ENCODE results near the gene FMN1.
A peak's percentile ranks its signal among the peaks of the same experiment; 100 is the strongest.

The FMN1 gene

DNA sequence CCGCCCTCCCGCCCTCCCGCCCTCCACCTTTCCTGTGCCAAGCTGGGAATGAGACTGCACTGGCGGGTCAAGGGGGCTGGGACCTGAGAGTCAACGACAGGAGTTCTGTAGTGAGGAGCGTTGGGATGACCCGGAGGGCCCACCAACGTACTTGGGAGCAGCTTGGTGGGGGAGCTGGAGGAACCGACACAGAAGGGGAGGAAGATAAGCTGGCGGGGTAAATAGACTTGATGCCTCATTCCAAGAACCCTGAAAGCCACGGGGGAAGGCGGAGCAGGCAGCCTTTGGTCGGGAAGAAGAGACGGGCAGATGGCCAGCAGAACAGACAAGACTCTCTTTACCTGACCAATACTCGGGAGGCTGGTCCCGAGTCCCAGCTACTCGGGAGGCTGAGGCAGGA, 277 bp downstream of the FMN1 start:
- Mint-ChIP-seq H3K27me3 (ENCODE audit: low read depth, poor library complexity) (peaks cover 6% of the 10 kb centered on the region), H3K36me3 (ENCODE audit: low read depth) (no peaks in the 10 kb centered on the region), H3K4me1 (peaks cover 70% of the 10 kb centered on the region), H3K4me3 (peak overlapping the region; percentile 87), H3K9me3 (no peaks in the 10 kb centered on the region), H3K27ac (no peak overlapping the region)
- TF ChIP-seq, protein P1, sequence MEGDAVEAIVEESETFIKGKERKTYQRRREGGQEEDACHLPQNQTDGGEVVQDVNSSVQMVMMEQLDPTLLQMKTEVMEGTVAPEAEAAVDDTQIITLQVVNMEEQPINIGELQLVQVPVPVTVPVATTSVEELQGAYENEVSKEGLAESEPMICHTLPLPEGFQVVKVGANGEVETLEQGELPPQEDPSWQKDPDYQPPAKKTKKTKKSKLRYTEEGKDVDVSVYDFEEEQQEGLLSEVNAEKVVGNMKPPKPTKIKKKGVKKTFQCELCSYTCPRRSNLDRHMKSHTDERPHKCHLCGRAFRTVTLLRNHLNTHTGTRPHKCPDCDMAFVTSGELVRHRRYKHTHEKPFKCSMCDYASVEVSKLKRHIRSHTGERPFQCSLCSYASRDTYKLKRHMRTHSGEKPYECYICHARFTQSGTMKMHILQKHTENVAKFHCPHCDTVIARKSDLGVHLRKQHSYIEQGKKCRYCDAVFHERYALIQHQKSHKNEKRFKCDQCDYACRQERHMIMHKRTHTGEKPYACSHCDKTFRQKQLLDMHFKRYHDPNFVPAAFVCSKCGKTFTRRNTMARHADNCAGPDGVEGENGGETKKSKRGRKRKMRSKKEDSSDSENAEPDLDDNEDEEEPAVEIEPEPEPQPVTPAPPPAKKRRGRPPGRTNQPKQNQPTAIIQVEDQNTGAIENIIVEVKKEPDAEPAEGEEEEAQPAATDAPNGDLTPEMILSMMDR (IDR thresholded peaks at IDR 0.05): no peak
- DNase-seq: peak; percentile 31

DNA sequence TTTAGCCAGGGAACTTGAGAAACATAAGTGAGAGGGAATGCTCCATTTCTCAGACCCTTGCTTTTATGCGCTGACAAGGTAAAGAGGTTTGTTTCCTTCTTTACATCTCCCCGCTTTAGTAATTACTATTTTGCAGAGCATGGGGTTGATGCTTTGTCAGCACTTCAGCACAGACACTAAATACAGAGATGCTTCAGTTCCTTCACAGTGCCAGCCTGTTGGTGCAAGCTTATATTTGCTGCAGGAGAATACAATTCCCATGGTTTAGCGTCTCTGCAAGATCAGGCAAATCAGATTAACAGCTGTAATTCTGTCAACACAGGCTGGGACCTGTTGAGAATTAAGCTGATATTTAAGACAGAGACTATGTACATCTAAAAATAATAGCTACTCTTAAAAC, 2.9 kb downstream of the FMN1 start:
- TF ChIP-seq, protein P1 (IDR thresholded peaks at IDR 0.05): no peak
- H3K4me1 Mint-ChIP-seq: peaks cover 70% of the 10 kb centered on the region
- no peaks in the 10 kb centered on the region for H3K36me3 Mint-ChIP-seq (ENCODE audit: low read depth)
- no peak overlapping the region for H3K4me3 Mint-ChIP-seq
- peak overlapping the region; percentile 62 for H3K27ac Mint-ChIP-seq
- peaks cover 6% of the 10 kb centered on the region for H3K27me3 Mint-ChIP-seq (ENCODE audit: low read depth, poor library complexity)
- H3K9me3 Mint-ChIP-seq: no peaks in the 10 kb centered on the region
- DNase-seq: no peak

DNA sequence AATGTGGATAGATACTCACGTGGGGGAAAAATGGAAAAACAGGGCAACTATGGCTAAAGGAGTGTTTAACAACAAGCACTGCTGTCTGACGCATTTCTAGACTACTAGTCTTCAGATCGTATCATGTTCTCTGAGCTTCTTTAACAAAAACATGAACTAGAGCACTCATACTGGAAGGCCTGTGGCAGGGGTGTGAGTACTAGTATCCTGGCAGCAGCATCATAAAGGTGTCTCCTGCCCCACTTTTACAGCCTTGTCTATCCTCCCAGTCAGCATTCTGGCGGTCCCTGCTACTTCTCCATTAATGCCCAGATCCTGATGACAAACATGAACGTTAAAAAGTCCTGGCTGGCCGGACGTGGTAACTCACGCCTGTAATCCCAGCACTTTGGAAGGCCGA, 4.0 kb downstream of the FMN1 start:
- TF ChIP-seq, protein P1 (IDR thresholded peaks at IDR 0.05): no peak
- H3K4me3 Mint-ChIP-seq: no peak overlapping the region
- DNase-seq: no peak
- peaks cover 6% of the 10 kb centered on the region for H3K27me3 Mint-ChIP-seq (ENCODE audit: low read depth, poor library complexity)
- H3K36me3 Mint-ChIP-seq (ENCODE audit: low read depth): no peaks in the 10 kb centered on the region
- no peaks in the 10 kb centered on the region for H3K9me3 Mint-ChIP-seq
- peaks cover 70% of the 10 kb centered on the region for H3K4me1 Mint-ChIP-seq
- no peak overlapping the region for H3K27ac Mint-ChIP-seq

DNA sequence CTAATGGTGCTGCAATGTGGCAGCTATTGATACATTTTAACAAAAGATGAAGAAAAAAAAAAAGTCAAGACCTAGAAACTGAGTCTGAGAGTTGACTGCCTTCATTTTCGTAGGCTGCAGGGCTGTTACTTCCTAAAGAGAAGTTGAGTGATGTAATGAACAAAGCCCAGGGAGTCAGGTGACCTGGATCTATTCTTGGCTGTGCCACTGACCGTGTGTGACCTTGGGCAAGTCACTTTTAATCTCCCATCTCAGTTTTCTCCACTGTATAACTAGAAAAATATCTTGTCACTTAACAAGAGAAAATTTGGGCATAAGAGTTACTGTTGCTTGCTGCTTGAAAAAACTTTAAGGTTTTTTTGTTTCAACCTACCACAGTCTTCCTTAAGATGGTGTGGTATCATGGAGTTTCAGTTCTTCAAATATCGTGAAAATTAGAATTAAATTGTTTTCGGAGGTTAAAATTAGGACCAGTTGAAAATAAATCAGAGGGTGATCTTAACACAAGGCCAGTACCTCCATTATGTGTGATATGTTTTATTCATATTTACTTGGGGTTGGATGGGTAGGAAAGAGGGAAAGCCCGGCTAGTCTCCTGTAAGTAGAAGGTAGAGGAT, 5.8 kb downstream of the FMN1 start:
- Mint-ChIP-seq H3K4me3 (no peak overlapping the region), H3K27ac (no peak overlapping the region), H3K4me1 (peaks cover 55% of the 10 kb centered on the region), H3K27me3 (ENCODE audit: low read depth, poor library complexity) (peaks cover 5% of the 10 kb centered on the region), H3K9me3 (no peaks in the 10 kb centered on the region), H3K36me3 (ENCODE audit: low read depth) (no peaks in the 10 kb centered on the region)
- DNase-seq: no peak
- TF ChIP-seq, protein P1 (IDR thresholded peaks at IDR 0.05): no peak

DNA sequence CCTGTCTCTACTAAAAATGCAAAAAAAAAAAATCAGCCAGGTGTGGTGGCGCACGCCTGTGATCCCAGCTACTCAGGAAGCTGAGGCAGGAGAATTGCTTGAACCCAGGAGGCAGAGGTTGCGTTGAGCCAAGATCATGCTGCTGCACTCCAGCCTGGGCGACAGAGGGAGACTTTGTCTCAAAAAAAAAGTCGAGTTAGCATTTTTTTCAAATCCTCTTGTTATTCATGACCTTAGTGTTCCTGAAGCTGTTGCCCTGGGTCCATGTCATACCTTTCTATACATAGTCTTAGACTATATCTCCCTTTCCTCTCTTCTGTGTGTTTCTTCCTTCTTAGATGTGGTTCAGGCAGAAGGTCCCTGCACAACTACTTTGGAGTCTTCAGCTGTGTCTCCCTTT, 6.4 kb downstream of the FMN1 start:
- Mint-ChIP-seq H3K27ac (no peak overlapping the region), H3K27me3 (ENCODE audit: low read depth, poor library complexity) (peaks cover 1% of the 10 kb centered on the region), H3K9me3 (no peaks in the 10 kb centered on the region), H3K4me1 (peaks cover 51% of the 10 kb centered on the region), H3K4me3 (no peak overlapping the region), H3K36me3 (ENCODE audit: low read depth) (no peaks in the 10 kb centered on the region)
- no peak for DNase-seq
- TF ChIP-seq, protein P1 (IDR thresholded peaks at IDR 0.05): no peak

DNA sequence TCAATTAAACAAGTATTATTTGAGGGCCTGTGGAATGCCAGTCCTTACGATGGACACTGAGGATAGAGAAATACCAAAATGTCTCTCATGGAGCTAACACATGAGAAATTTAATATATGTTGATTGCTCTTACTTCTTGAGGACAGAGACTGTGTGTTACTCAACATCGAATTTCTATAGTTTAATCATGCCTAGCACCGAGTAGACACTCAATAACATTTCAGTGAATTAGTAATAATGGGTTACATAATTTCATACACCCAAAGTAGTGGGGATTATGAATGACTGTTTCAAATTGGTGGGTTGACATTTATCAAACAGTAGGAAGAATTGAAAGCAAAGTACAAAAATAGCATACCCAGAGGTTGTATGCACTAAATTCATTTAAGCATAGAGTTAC, 11.2 kb downstream of the FMN1 start:
- TF ChIP-seq, protein P1 (IDR thresholded peaks at IDR 0.05): no peak
- no peaks in the 10 kb centered on the region for H3K9me3 Mint-ChIP-seq
- H3K4me3 Mint-ChIP-seq: no peak overlapping the region
- H3K27me3 Mint-ChIP-seq (ENCODE audit: low read depth, poor library complexity): no peaks in the 10 kb centered on the region
- peaks cover 54% of the 10 kb centered on the region for H3K4me1 Mint-ChIP-seq
- H3K27ac Mint-ChIP-seq: no peak overlapping the region
- DNase-seq: no peak
- no peaks in the 10 kb centered on the region for H3K36me3 Mint-ChIP-seq (ENCODE audit: low read depth)

All from nephron progenitor cell (in vitro differentiated cells).